Activated naive CD8-positive, alpha-beta T cell (primary cell): ENCODE measurements around the gene STAC.
"Not testable (repeated sequence)": the region's sequence is repeated elsewhere in the genome, so short reads cannot be mapped to it uniquely, and the experiment has no call there.

Experiments
- H3K27ac Mint-ChIP-seq: one replicate; pipeline ENCODE4 v1.8.0; 2021; ENCODE audit warnings: mixed read lengths
- H3K27me3 Mint-ChIP-seq: one replicate; pipeline ENCODE4 v1.8.0; 2021; ENCODE audit warnings: mixed read lengths
- H3K36me3 Mint-ChIP-seq: one replicate; pipeline ENCODE4 v1.8.0; 2021; ENCODE audit warnings: mixed read lengths
- H3K4me1 Mint-ChIP-seq: one replicate; pipeline ENCODE4 v1.8.0; 2021; ENCODE audit warnings: low read depth, mixed read lengths
- H3K4me3 Mint-ChIP-seq: one replicate; pipeline ENCODE4 v1.8.0; 2021; ENCODE audit warnings: mild to moderate bottlenecking, mixed read lengths
- H3K9me3 Mint-ChIP-seq: one replicate; pipeline ENCODE4 v1.8.0; 2021; ENCODE audit warnings: low read depth, mixed read lengths

Gene STAC

DNA sequence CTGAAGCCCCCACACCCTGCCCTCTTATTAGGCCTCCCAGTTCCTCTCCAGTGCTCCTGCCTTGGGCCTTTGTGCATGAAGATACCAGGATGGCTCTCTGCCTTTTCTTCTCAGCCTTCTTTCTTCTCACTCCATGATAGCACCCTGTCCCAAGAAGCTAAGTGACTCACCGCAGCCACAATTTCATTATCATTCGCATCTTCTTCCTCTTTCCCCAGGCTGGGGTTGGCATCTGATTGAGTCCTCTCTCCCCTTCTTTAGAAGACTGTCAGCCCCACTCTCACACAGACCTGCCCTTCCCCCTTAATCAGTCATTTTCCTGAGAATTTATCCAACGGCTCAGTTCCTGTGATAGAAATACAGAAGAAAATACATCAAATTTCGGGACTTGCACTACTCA is 102.0 kb downstream of the STAC start:
- Mint-ChIP-seq H3K4me1 (no peaks in the 10 kb centered on the region), H3K9me3 (peaks cover 5% of the 10 kb centered on the region), H3K4me3 (no peak overlapping the region)

DNA sequence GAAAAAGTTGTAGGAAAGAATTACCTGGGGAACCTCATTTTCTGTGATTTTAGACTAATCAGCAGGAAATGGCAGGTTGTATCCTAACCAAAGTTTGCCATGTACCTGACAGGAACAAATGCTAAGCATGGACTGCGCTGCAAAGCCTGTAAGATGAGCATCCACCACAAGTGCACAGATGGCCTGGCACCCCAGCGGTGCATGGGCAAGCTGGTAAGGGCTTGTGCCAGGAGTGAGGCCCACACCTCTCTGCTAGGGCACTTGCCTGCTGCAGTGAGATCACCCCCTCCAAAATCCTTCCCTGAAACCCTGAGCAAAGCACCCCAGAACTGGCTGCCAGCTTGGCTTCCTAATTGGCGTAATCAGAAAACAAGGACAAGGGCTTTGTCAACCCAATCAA is 102.6 kb downstream of the STAC start:
- Mint-ChIP-seq H3K9me3 (peaks cover 5% of the 10 kb centered on the region), H3K4me1 (no peaks in the 10 kb centered on the region), H3K27ac (no peak overlapping the region), H3K4me3 (no peak overlapping the region), H3K27me3 (peaks cover 6% of the 10 kb centered on the region), H3K36me3 (no peaks in the 10 kb centered on the region)

More for the DNA sequence above, 102.0 kb downstream of the STAC start:
- no peaks in the 10 kb centered on the region for H3K36me3 Mint-ChIP-seq
- H3K27ac Mint-ChIP-seq = no peak overlapping the region
- H3K27me3 Mint-ChIP-seq = peaks cover 6% of the 10 kb centered on the region

DNA sequence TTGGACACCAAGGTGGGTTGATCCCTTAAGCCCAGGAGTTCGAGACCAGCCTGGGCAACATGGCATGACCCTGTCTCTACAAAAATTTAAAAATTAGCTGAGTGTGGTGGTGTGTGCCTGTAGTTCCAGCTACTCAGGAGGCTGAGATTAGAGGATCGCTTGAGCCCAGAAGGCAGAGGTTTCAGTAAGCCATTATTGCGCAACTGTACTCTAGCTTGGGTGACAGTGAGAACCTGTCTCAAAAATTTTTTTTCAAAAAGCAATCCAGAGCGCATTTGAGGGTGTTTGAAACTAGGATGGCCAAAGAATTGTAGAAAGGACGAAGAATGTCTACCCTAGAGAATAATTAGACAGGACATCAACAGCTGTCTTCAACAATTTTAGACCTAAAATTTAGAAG is 103.4 kb downstream of the STAC start:
- Mint-ChIP-seq H3K27ac (no peak overlapping the region), H3K9me3 (peaks cover 5% of the 10 kb centered on the region), H3K27me3 (peaks cover 6% of the 10 kb centered on the region), H3K4me1 (no peaks in the 10 kb centered on the region), H3K4me3 (no peak overlapping the region), H3K36me3 (no peaks in the 10 kb centered on the region)

DNA sequence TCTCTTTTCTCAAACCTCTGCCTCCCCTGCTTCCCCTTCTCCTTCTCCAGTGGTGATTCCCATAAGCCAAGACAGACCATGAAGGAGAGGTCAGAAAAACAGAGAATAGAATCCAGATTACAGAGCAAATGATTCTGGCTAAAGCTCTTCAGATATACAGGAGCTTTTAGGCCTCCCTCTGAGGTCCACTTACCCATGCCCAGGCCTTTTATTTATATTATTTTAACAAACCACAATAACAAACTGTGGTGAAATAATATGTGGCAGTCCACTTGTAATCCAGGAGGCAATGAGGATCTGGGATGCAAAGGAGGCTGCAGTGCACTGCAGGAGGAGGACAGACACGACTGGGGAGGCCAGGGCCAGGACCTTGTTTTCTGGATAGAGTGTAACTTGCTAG is 104.1 kb downstream of the STAC start:
- Mint-ChIP-seq H3K36me3 (no peaks in the 10 kb centered on the region), H3K4me1 (no peaks in the 10 kb centered on the region), H3K4me3 (no peak overlapping the region), H3K9me3 (peaks cover 2% of the 10 kb centered on the region), H3K27ac (no peak overlapping the region), H3K27me3 (peaks cover 7% of the 10 kb centered on the region)

DNA sequence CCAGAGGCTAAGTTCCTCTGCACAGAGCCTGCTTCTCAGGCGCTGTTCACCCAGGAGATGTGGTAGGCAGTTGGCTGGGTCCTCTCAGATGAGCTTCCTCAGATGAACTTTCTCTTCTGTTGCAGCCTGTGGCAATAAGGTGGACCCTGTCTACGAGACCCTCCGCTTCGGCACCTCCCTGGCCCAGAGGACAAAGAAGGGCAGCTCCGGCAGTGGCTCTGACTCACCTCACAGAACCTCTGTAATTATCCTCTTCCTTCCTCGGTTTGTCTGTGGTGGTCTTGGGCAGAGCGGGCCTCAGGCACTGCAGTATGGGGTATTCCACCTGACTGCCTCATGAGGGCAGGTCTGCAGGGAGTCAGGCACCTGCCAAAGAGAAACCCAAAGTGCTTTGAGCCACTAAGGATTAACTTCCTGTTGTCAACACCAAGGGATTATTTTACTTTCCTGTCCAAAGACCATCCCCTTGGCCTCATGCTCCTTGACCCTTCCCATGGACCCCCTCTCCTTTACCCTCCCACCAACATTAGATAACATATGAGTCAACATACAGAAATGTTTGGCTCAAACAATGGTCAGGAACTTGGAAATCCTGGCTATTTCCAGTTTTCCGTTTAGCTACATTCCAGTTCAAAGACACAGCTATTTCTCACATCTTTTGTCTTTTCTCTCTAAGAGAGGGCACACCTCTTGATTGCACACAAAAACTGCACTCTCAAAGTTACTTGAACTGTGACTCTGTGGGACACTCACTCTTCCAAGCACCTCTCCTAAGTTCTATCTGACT is 105.9 kb downstream of the STAC start:
- H3K27ac Mint-ChIP-seq = no peak overlapping the region
- no peaks in the 10 kb centered on the region for H3K4me1 Mint-ChIP-seq
- peaks cover 8% of the 10 kb centered on the region for H3K27me3 Mint-ChIP-seq
- H3K9me3 Mint-ChIP-seq = no peaks in the 10 kb centered on the region
- H3K4me3 Mint-ChIP-seq = no peak overlapping the region
- no peaks in the 10 kb centered on the region for H3K36me3 Mint-ChIP-seq

DNA sequence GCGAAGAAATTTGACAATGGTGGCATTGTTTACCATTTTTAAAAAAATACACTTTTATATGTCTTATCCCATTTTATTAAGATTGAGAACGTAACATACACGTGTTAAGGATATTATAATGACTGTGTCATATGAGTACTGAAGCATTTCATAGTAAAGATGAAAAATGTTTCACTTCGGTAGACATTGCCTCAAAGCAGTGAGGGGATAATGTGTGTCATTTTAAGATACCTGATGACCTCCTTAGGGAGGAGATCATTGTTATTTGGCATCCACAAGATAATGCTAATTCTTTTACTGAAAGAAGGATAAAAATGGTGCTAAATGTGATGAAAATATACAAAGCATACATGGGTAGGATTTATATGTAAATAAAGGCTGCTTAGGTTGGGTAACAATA is 107.3 kb downstream of the STAC start:
- Mint-ChIP-seq H3K36me3 (no peaks in the 10 kb centered on the region), H3K27me3 (peaks cover 6% of the 10 kb centered on the region), H3K27ac (no peak overlapping the region), H3K4me1 (no peaks in the 10 kb centered on the region), H3K9me3 (no peaks in the 10 kb centered on the region), H3K4me3 (no peak overlapping the region)

DNA sequence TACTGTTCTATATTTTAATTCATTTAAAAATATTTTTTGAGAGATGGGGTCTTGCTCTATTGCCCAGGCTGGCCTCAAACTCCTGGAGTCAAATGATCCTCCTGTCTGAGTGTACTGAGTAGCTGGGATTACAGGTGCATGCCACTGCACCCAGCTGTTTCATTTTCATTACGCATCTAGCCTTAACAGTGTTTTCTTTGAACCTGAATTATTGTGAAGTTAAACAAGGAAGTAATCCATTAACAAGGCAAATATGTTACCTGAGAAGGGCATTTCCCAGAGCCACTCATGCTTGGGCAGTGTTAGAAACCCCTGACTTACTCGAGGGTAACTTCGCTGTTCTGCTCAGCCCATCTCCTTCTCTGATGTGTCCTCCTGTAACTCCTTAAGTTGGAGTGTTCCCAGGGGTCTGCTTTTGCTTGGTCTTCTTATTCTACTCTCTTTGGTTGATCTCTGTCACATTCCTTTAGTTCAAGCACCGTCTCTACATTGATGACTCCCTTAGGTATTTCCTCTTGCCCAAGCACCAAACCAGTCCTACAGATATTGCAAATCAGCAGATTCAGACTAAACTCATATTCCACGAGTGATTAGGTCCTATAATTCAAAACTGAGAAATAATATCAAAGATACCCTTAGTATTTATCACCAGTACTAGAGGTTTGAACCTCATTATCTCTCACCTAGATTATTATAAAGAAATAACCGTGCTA is 107.9 kb downstream of the STAC start:
- Mint-ChIP-seq H3K27me3 (peaks cover 6% of the 10 kb centered on the region), H3K4me3 (no peak overlapping the region), H3K4me1 (no peaks in the 10 kb centered on the region), H3K36me3 (no peaks in the 10 kb centered on the region), H3K9me3 (no peaks in the 10 kb centered on the region), H3K27ac (no peak overlapping the region)

DNA sequence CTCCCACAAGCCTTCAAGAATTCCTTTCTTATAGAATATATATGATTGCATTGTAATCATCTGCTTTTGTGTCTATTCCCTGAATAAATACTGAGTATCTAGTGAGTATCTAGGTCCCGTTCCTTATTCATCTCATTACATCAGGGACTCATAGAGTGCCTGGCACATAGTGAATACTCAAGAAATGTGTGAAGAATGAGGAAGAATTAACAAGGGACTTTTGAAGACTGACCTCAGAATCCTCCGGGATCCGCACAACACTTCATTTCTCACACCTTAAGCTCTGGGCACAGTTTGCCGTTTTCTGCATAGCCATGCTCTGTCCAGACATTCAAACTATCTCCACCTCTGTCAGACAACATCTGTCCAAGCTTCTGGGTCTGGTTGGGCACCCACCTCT is 108.8 kb downstream of the STAC start:
- no peak overlapping the region for H3K27ac Mint-ChIP-seq
- H3K9me3 Mint-ChIP-seq = no peaks in the 10 kb centered on the region
- no peaks in the 10 kb centered on the region for H3K4me1 Mint-ChIP-seq
- peaks cover 6% of the 10 kb centered on the region for H3K27me3 Mint-ChIP-seq
- no peaks in the 10 kb centered on the region for H3K36me3 Mint-ChIP-seq
- no peak overlapping the region for H3K4me3 Mint-ChIP-seq

DNA sequence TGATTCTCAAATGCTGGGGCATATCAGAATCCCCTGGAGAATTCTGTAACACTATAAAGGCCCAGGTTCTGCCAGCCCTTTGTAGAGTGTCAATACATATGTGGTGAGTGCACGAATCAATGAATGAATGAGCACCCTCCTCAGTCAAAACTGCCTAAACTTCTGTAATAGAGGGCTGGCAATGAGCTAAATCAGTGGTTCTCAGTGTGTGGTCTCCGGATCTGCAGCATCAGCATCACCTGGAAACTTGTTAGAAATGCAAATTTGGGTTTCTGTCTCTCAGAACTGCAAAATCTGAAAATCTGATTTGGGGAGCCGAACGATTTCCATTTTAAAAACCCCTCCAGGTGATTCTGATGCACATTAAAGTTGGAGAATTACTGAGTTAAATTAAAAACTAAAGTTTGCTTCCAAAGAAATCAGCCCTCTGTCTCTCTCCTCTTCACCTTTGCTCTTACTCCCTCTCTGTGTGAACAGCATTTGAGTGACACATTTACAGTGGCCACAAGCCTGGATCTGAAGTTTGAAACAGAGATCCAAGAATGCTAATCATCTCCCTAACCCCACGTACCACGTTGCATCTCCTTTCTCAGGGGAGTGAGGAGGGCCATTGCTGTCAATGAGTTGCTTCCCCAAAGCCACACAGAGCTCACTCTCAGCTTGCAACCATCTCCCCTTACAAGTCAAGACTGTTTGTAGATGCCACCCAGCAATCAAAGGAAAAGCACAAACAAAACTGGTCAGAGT is 109.5 kb downstream of the STAC start:
- no peaks in the 10 kb centered on the region for H3K9me3 Mint-ChIP-seq
- no peaks in the 10 kb centered on the region for H3K4me1 Mint-ChIP-seq
- no peak overlapping the region for H3K4me3 Mint-ChIP-seq
- H3K27me3 Mint-ChIP-seq = peaks cover 7% of the 10 kb centered on the region
- no peak overlapping the region for H3K27ac Mint-ChIP-seq
- no peaks in the 10 kb centered on the region for H3K36me3 Mint-ChIP-seq

DNA sequence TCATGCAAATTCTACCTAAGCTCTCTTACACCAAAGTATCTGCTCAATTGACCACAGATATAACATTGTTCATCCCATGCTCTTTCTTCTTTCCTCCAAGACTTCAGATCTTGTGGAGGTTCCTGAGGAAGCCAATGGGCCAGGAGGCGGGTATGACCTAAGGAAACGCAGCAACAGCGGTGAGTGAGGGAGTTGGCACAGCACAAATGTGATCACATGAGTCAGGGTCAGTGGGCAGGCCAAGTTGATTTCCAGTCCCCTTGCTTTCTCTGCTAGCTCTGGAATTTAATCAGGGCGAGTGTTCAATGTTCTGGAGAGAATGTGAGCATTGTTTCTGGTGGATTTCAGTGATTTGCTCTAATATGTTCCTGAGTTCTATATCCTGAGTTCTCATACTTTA is 112.7 kb downstream of the STAC start:
- H3K4me1 Mint-ChIP-seq = no peaks in the 10 kb centered on the region
- peaks cover 5% of the 10 kb centered on the region for H3K27me3 Mint-ChIP-seq
- H3K36me3 Mint-ChIP-seq = no peaks in the 10 kb centered on the region
- no peaks in the 10 kb centered on the region for H3K9me3 Mint-ChIP-seq
- no peak overlapping the region for H3K27ac Mint-ChIP-seq
- H3K4me3 Mint-ChIP-seq = no peak overlapping the region

DNA sequence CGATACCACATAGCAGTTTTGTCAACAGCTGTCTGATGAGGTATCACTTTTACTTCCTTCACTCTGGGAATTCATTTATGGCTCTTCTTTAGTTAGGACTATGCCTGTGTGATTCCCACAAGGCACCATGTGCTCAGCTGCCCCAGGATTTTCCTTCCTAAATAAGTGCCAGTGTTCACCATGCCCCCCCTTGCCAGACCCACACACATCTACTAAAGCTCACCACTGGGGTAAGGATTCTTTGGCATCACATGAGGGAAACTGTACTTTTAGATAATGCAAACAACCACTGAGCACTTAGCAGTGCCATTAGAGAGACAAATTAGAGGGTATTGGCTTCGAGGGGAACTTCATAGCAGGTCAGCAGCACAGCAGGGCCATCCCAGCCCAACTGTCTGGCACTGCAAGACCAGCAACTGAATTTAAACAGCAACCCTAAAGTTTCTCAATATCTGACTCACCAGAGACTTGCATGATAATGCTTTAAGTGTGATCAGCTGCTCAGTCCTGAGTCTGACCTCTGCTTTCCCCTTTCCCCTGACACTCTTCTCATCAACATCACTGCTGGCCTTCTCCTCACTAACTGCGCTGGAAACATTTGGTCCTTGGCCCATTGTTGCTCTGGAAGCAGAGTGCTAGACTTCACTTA is 114.3 kb downstream of the STAC start:
- no peaks in the 10 kb centered on the region for H3K4me1 Mint-ChIP-seq
- no peak overlapping the region for H3K4me3 Mint-ChIP-seq

DNA sequence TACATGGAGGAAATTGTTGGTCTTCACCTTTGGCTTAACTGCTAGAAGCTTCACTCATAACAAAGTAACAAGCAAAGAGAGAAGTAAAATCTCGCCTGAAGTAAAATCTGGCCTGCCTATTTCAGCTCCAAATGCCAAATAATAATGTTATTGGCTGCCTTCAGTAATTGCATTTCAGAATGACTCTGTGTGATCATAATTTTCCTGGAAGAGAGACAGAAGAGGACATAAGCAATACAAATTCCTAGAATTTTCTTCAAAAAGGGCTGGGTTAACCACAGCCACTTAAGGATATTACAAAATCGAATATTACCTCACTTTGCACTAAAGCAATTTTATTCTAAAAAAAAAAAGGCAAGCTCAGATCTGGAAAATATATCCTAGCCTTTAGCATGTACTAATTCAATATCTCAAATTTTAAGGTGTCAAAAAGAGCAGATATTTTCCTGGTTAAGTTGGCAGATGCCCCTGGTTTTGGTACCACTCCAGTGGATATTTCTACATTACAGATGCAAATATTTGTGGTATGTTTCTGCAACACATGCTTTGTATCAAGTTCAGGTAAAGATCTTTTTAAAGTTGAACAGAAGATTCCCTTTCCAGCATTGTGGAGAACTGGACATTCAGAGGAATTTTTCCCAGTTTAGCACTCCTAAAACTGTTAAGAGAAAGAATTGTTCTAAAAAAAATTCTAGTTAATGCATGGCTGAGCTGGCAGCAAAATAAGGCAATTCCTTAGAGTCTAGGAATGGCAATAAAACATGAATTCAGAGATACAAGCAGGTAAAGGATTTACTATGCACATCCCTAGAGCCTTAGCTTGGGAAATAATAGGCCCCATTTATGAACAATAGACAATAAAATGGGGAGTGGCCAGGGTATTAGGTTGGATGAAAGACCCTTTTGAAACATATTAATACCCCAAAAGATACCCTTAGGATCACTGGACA is 116.7 kb downstream of the STAC start:
- Mint-ChIP-seq H3K27ac (no peak overlapping the region), H3K9me3 (no peaks in the 10 kb centered on the region), H3K36me3 (no peaks in the 10 kb centered on the region), H3K27me3 (peaks cover 1% of the 10 kb centered on the region), H3K4me1 (no peaks in the 10 kb centered on the region), H3K4me3 (no peak overlapping the region)

More for the DNA sequence above, 114.3 kb downstream of the STAC start:
- Mint-ChIP-seq H3K36me3 (no peaks in the 10 kb centered on the region), H3K9me3 (no peaks in the 10 kb centered on the region), H3K27me3 (peaks cover 1% of the 10 kb centered on the region), H3K27ac (no peak overlapping the region)

DNA sequence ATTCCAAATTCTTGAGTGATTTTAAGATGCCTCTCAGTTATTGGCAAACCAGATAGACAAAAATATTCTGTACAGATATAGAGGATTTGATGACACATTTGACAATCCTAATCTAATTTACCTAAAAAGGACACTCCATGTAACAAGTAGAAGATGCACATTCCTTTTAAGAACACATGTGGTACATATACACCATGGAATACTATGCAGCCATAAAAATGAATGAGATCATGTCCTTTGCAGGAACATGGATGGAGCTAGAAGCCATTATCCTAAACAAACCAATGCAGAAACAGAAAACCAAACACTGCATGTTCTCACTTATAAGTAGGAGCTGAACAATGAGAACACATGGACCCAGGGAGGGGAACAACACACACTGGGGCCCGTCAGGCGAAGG is 119.7 kb downstream of the STAC start:
- not testable (repeated sequence) for H3K36me3 Mint-ChIP-seq, H3K4me1 Mint-ChIP-seq, H3K4me3 Mint-ChIP-seq, H3K9me3 Mint-ChIP-seq, H3K27ac Mint-ChIP-seq, H3K27me3 Mint-ChIP-seq

DNA sequence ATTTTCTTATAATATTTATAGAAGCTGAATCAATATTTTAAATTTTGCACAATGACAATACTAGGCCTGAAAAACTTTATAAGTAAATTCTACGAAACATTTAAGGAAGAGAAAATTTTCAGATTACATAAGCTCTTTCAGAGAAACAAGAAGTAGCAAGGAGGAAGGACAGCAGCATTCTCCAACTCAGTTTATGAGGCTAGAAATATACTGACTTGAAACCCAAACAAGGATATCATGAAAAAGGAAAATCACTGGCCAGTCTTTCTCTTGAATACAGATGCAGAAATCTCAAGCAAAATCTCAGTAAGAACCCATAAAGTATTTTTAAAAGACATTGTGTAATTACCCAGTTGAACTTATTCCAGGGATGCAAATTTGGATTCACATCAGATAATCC is 121.3 kb downstream of the STAC start:
- Mint-ChIP-seq H3K4me1 (no peaks in the 10 kb centered on the region), H3K27ac (no peak overlapping the region), H3K27me3 (no peaks in the 10 kb centered on the region)

More for the DNA sequence above, 121.3 kb downstream of the STAC start:
- no peaks in the 10 kb centered on the region for H3K9me3 Mint-ChIP-seq
- H3K36me3 Mint-ChIP-seq = no peaks in the 10 kb centered on the region
- H3K4me3 Mint-ChIP-seq = no peak overlapping the region
